Erythroblast (primary cell): ENCODE data around the gene TPRG1L.

Source experiments
- GATA1 ChIP-seq: IDR thresholded peaks from 2 replicates; pipeline ENCODE4 v1.6.1; 2011; ENCODE audit warnings: low read depth, mild to moderate bottlenecking, control low read depth, low read length, moderate library complexity
- POLR2A ChIP-seq: IDR thresholded peaks from 2 replicates; pipeline ENCODE4 v1.6.1; 2011; ENCODE audit warnings: mild to moderate bottlenecking, low read length

- TF ChIP-seq POLR2A (no peak), GATA1 (no peak)
Measured at GRCh38 chr1:3580231-3580630, 44.6 kb upstream of the TPRG1L start.
